ENCODE data around the gene TECTA. TPM values are rescaled to one million over a fixed set of nuclear protein-coding genes. Genes with fewer than 3 reads are reported as not detected.

Gene TECTA
- total and polyA plus RNA-seq, 2 of the 8 experiments (the other 6 are each of a cell fraction or from before 2014, with no cell fraction given): 0.59 to 1.0 TPM

DNA sequence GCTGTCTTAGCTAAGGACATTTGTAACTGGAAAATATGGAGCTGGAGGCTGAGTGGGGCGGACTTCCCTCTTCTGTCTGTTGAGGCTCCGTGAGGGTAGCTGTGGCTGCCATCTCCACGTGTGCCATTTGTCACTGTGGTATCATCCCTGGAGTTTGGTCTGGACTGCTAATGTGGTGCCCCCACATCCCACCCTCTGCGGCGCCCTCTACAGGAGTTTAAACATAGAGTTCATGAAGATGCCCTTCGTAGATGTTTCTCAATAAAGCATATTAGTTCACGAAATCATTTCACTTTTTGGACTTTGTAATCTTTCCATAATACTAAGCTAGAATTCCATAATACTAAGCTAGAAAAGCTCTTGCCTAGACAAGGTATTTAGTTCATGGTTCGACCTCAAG, 52.4 kb downstream of the TECTA start:
- Histone ChIP-seq H3K27ac (ENCODE audit: low read depth, low read length) (no peak overlapping the region), H3K14ac (ENCODE audit: insufficient read length) (no peak overlapping the region), H3K9ac (replicated peaks in 1 of 4; ENCODE audit: extremely low read depth in 1 of 4, low read depth in 3 of 4, low read length in 3 of 4) (no peak overlapping the region), H4K20me1 (replicated peaks in 1 of 2; ENCODE audit: control insufficient read depth in 1 of 2, insufficient read depth in 2 of 2, low read length in 2 of 2) (no peaks in the 10 kb centered on the region), H3K79me2 (ENCODE audit: control insufficient read depth in 1 of 2, insufficient read depth in 2 of 2, low read length in 2 of 2) (no peaks in the 10 kb centered on the region), H2AK5ac (ENCODE audit: low read depth, low read length) (no peak overlapping the region), H3K36me3 (ENCODE audit: control insufficient read depth in 2 of 4, insufficient read depth in 4 of 4, low read length in 3 of 4) (no peaks in the 10 kb centered on the region), H3K79me1 (ENCODE audit: low read depth, low read length) (no peaks in the 10 kb centered on the region), H4K91ac (replicated peaks; ENCODE audit: insufficient read length, low read length) (no peak overlapping the region), H3K18ac (ENCODE audit: extremely low read depth, low read length) (no peak overlapping the region), H3K4me3 (ENCODE audit: extremely low read depth in 1 of 4, insufficient read depth in 2 of 4, low read depth in 3 of 4, low read length in 4 of 4) (no peak overlapping the region), H3K4ac (replicated peaks; ENCODE audit: insufficient read length, low read depth, low read length) (no peak overlapping the region), H3K27me3 (replicated peaks in 1 of 4; ENCODE audit: control insufficient read depth in 3 of 4, extremely low read depth in 1 of 4, insufficient read depth in 3 of 4, low read length in 3 of 4) (no peaks in the 10 kb centered on the region; a peak in 1 of 7 replicates), H2BK5ac (ENCODE audit: low read depth, low read length) (no peak overlapping the region), H2AFZ (ENCODE audit: low read length) (no peak overlapping the region), H2BK12ac (ENCODE audit: low read depth, low read length) (no peak overlapping the region), H3K4me1 (replicated peaks in 1 of 4; ENCODE audit: control insufficient read depth in 3 of 4, insufficient read depth in 4 of 4, low read length in 3 of 4) (no peaks in the 10 kb centered on the region; a peak in 1 of 7 replicates), H2BK15ac (ENCODE audit: low read length) (no peak overlapping the region), H3K9me3 (ENCODE audit: insufficient read depth in 2 of 2, low read depth in 1 of 2, low read length in 1 of 2) (no peaks in the 10 kb centered on the region; a peak in 1 of 4 replicates), H3K23ac (ENCODE audit: insufficient read length) (no peak overlapping the region), H4K8ac (ENCODE audit: extremely low read depth, insufficient read depth, low read length) (no peak overlapping the region), H3K23me2 (ENCODE audit: low read depth, low read length) (no peaks in the 10 kb centered on the region), H2BK120ac (replicated peaks; ENCODE audit: low read depth, low read length) (no peak overlapping the region), H3K56ac (replicated peaks; ENCODE audit: insufficient read length, low read depth, low read length) (no peak overlapping the region), H4K5ac (ENCODE audit: insufficient read length, low read depth, low read length) (no peak overlapping the region), H3K4me2 (ENCODE audit: insufficient read depth in 1 of 2, low read depth in 2 of 2, low read length in 2 of 2) (no peak overlapping the region), H2BK20ac (ENCODE audit: low read length) (no peak overlapping the region)
- ChIA-PET CTCF (ENCODE audit: partially characterized antibody) (interaction anchor here (0.6 to 4.3 kb wide), 34 partner anchors 8 to 429 kb away, joined by 3 to 42 read pairs (median 4); no protein-coding TSS in a partner anchor), POLR2A (ENCODE audit: partially characterized antibody) (no interaction called here)
- DNase-seq (ENCODE audit: low read depth in 1 of 2, low spot score in 2 of 2) (no peak), FAIRE-seq (peak; percentile 39)
- 76% methylated on average over 8 of the region's 8 CpGs; no CpG with 5 or more reads in 1 of the 2 experiments for WGBS, 2 experiments (ENCODE audit: extremely low coverage in 1 of 2, insufficient coverage in 1 of 2, insufficient read length in 1 of 2, insufficient replicate concordance in 2 of 2, low coverage in 1 of 2, low lambda C conversion rate in 2 of 2, missing lambda C conversion rate in 1 of 2)
- no peak for TF ChIP-seq SP4 (IDR thresholded peaks at IDR 0.05; ENCODE audit: low read length)
- TF ChIP-seq, protein P1, sequence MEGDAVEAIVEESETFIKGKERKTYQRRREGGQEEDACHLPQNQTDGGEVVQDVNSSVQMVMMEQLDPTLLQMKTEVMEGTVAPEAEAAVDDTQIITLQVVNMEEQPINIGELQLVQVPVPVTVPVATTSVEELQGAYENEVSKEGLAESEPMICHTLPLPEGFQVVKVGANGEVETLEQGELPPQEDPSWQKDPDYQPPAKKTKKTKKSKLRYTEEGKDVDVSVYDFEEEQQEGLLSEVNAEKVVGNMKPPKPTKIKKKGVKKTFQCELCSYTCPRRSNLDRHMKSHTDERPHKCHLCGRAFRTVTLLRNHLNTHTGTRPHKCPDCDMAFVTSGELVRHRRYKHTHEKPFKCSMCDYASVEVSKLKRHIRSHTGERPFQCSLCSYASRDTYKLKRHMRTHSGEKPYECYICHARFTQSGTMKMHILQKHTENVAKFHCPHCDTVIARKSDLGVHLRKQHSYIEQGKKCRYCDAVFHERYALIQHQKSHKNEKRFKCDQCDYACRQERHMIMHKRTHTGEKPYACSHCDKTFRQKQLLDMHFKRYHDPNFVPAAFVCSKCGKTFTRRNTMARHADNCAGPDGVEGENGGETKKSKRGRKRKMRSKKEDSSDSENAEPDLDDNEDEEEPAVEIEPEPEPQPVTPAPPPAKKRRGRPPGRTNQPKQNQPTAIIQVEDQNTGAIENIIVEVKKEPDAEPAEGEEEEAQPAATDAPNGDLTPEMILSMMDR (IDR thresholded peaks at IDR 0.05; ENCODE audit: control extremely low read depth in 1 of 3, insufficient read depth in 1 of 3, low read depth in 1 of 3, low read length in 3 of 3): peak; percentile 52 to 67 (median 52)
- TF ChIP-seq TAF1 (IDR thresholded peaks at IDR 0.05; ENCODE audit: low read depth, low read length): no peak
- TF ChIP-seq CHD1 (IDR thresholded peaks at IDR 0.05; ENCODE audit: low read depth, low read length): no peak
- peak; percentile 28 to 52; a peak in 3 of 4 replicates for TF ChIP-seq RAD21 (IDR thresholded peaks at IDR 0.05 in 1 of 2, conservative IDR thresholded peaks at IDR 0.05 in 1 of 2; ENCODE audit: low read depth in 2 of 2, low read length in 2 of 2)
- no peak for TF ChIP-seq BRCA1 (IDR thresholded peaks at IDR 0.05; ENCODE audit: low read depth, low read length)
- no peak for TF ChIP-seq BCL11A (IDR thresholded peaks at IDR 0.05; ENCODE audit: low read depth in 2 of 2, low read length in 2 of 2)
- TF ChIP-seq, protein P2, sequence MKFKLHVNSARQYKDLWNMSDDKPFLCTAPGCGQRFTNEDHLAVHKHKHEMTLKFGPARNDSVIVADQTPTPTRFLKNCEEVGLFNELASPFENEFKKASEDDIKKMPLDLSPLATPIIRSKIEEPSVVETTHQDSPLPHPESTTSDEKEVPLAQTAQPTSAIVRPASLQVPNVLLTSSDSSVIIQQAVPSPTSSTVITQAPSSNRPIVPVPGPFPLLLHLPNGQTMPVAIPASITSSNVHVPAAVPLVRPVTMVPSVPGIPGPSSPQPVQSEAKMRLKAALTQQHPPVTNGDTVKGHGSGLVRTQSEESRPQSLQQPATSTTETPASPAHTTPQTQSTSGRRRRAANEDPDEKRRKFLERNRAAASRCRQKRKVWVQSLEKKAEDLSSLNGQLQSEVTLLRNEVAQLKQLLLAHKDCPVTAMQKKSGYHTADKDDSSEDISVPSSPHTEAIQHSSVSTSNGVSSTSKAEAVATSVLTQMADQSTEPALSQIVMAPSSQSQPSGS (IDR thresholded peaks at IDR 0.05; ENCODE audit: low read length): no peak

All from H1 (cell line).